Measurements from ENCODE around the gene UBE2E1. TPM values are rescaled to one million over a fixed set of nuclear protein-coding genes. Genes with fewer than 3 reads are reported as not detected.
A peak's percentile ranks its signal among the peaks of the same experiment; 100 is the strongest.
"Not testable (repeated sequence)": the region's sequence is repeated elsewhere in the genome, so short reads cannot be mapped to it uniquely, and the experiment has no call there.

Gene UBE2E1
- total RNA-seq, 4 donors from 2014 or later, result 82.4 to 126 (median 115) TPM

GRCh38 chr3:23918331-23918730, 112.6 kb downstream of the UBE2E1 start:
- H3K4me3 ChIP-seq, result peak overlapping the region; percentile 71 to 85 (median 80)
- peak overlapping the region; percentile 88 to 96 (median 92) for H3K27ac ChIP-seq (replicated peaks in 1 of 4)
- peaks cover 0 to 47% (median 38%) of the 10 kb centered on the region in 4 donors for H3K36me3 ChIP-seq
- intact Hi-C loops (cut with DNase I); DNase-seq (ENCODE audit: extremely low spot score); H3K9me3 ChIP-seq; H3K27me3 ChIP-seq: not testable (repeated sequence)
- H3K4me1 ChIP-seq, result peaks cover 26 to 58% (median 46%) of the 10 kb centered on the region in 4 donors
- WGBS, result 27% methylated on average over 12 of the region's 12 CpGs

DNA sequence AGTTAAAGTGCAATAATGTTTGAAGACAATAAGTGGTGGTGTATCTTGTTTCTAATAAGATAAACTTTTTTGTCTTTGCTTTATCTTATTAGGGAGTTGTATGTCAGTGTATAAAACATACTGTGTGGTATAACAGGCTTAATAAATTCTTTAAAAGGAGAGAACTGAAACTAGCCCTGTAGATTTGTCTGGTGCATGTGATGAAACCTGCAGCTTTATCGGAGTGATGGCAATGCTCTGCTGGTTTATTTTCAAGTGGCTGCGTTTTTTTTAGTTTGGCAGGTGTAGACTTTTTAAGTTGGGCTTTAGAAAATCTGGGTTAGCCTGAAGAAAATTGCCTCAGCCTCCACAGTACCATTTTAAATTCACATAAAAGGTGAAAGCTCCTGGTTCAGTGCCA, 113.9 kb downstream of the UBE2E1 start:
- peaks cover 26 to 47% (median 41%) of the 10 kb centered on the region in 4 donors for H3K4me1 ChIP-seq
- H3K27me3 ChIP-seq, result no peaks in the 10 kb centered on the region
- peak overlapping the region in 1 of 4 donors; percentile 3 for H3K27ac ChIP-seq (replicated peaks in 1 of 4)
- TF ChIP-seq POLR2AphosphoS5 (IDR thresholded peaks at IDR 0.05) (no peak), CTCF (IDR thresholded peaks at IDR 0.05) (no peak), POLR2A (IDR thresholded peaks at IDR 0.05; ENCODE audit: low read depth) (no peak), EP300 (IDR thresholded peaks at IDR 0.05) (no peak)
- DNase-seq (ENCODE audit: extremely low spot score), result no peak
- WGBS, result 65% methylated on average over 2 of the region's 2 CpGs
- H3K4me3 ChIP-seq, result no peak overlapping the region
- no peaks in the 10 kb centered on the region for H3K9me3 ChIP-seq
- peaks cover 0 to 47% (median 38%) of the 10 kb centered on the region in 4 donors for H3K36me3 ChIP-seq
- intact Hi-C loops (cut with DNase I), result no loop called here

DNA sequence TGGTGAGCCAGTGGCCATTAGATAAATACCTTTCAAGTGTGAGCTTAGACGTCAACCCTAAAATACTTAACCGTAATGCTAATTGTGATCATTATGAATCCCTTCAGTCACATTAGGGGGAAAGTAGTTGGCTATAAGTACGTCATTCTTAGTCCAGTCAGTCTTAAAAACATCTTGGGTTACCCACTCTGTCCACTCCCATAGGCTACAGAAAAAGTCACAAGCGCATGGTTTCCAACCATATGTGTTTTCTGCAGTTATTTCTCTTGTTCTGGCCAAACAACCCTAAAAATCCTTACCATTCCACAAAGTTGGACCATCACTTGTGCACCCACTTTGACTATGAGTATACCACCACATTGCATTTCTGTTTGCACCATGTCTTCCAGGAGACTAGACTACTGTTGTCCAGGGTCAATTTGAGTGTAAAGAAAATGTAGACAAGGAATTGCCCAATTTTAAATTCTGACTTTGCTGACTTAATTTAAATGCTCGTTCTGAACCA, 114.4 kb downstream of the UBE2E1 start:
- 73% methylated on average over 5 of the region's 5 CpGs for WGBS
- DNase-seq (ENCODE audit: extremely low spot score), result no peak
- Histone ChIP-seq H3K4me1 (peaks cover 24 to 41% (median 36%) of the 10 kb centered on the region in 4 donors), H3K36me3 (peaks cover 0 to 47% (median 38%) of the 10 kb centered on the region in 4 donors), H3K27me3 (no peaks in the 10 kb centered on the region), H3K9me3 (no peaks in the 10 kb centered on the region), H3K27ac (replicated peaks in 1 of 4) (peak overlapping the region in 2 of 4 donors; percentile 3 to 14), H3K4me3 (no peak overlapping the region)
- TF ChIP-seq CTCF (IDR thresholded peaks at IDR 0.05) (no peak), POLR2A (IDR thresholded peaks at IDR 0.05; ENCODE audit: low read depth) (no peak), EP300 (IDR thresholded peaks at IDR 0.05) (no peak), POLR2AphosphoS5 (IDR thresholded peaks at IDR 0.05) (no peak)
- intact Hi-C loops (cut with DNase I), result no loop called here

- Histone ChIP-seq H3K4me3 (no peak overlapping the region), H3K9me3 (no peaks in the 10 kb centered on the region), H3K27ac (replicated peaks in 1 of 4) (no peak overlapping the region), H3K27me3 (no peaks in the 10 kb centered on the region), H3K36me3 (peaks cover 0 to 47% (median 38%) of the 10 kb centered on the region in 4 donors), H3K4me1 (peaks cover 17 to 32% (median 27%) of the 10 kb centered on the region in 4 donors)
- TF ChIP-seq EP300 (IDR thresholded peaks at IDR 0.05) (no peak), POLR2A (IDR thresholded peaks at IDR 0.05; ENCODE audit: low read depth) (no peak)
- intact Hi-C loops (cut with DNase I), result no loop called here
- 84% methylated on average over 3 of the region's 3 CpGs for WGBS
- no peak for DNase-seq (ENCODE audit: extremely low spot score)
Measured at GRCh38 chr3:23921052-23921511, 115.3 kb downstream of the UBE2E1 start.

GRCh38 chr3:23923786-23924185, 118.0 kb downstream of the UBE2E1 start:
- no peak overlapping the region for H3K4me3 ChIP-seq
- no peaks in the 10 kb centered on the region for H3K9me3 ChIP-seq
- intact Hi-C loops (cut with DNase I), result no loop called here
- peaks cover 0 to 40% (median 31%) of the 10 kb centered on the region in 4 donors for H3K36me3 ChIP-seq
- WGBS, result 74% methylated on average over 2 of the region's 2 CpGs
- no peak overlapping the region for H3K27ac ChIP-seq (replicated peaks in 1 of 4)
- H3K4me1 ChIP-seq, result peaks cover 9 to 17% (median 16%) of the 10 kb centered on the region in 4 donors
- no peaks in the 10 kb centered on the region for H3K27me3 ChIP-seq
- TF ChIP-seq POLR2A (IDR thresholded peaks at IDR 0.05; ENCODE audit: low read depth) (no peak), POLR2AphosphoS5 (IDR thresholded peaks at IDR 0.05) (no peak), CTCF (IDR thresholded peaks at IDR 0.05) (no peak), EP300 (IDR thresholded peaks at IDR 0.05) (no peak)
- no peak for DNase-seq (ENCODE audit: extremely low spot score)

DNA sequence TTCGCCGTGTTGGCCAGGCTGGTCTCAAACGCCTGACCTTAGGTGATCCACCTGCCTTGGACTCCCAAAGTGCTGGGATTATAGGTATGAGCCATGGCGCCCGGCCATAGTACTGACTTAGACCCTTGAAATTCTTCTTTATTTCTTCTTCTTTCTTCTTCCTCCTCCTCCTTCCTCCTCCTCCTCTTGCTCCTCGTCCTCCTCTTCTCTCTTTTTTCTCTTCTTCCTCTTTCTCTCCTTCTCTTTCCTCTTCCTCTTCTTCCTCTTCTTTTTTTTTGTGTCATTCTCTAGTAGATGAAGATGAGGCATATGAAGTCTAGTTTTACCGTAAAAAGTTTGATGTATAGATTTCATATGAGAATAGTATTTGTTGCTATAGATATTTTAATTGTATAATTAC, 120.5 kb downstream of the UBE2E1 start:
- 90% methylated on average over 7 of the region's 7 CpGs for WGBS
- no peaks in the 10 kb centered on the region for H3K4me1 ChIP-seq
- TF ChIP-seq POLR2AphosphoS5 (IDR thresholded peaks at IDR 0.05) (no peak), CTCF (IDR thresholded peaks at IDR 0.05) (no peak), POLR2A (IDR thresholded peaks at IDR 0.05; ENCODE audit: low read depth) (no peak), EP300 (IDR thresholded peaks at IDR 0.05) (no peak)
- intact Hi-C loops (cut with DNase I), result no loop called here
- no peaks in the 10 kb centered on the region for H3K9me3 ChIP-seq
- DNase-seq (ENCODE audit: extremely low spot score), result no peak
- H3K27ac ChIP-seq (replicated peaks in 1 of 4), result no peak overlapping the region
- H3K4me3 ChIP-seq, result no peak overlapping the region
- no peaks in the 10 kb centered on the region for H3K27me3 ChIP-seq
- peaks cover 0 to 16% (median 13%) of the 10 kb centered on the region in 4 donors for H3K36me3 ChIP-seq
